Left ventricle myocardium inferior (tissue), 1 donor: ENCODE data around the gene PRPSAP2. TPM values are rescaled to one million over a fixed set of nuclear protein-coding genes. Genes with fewer than 3 reads are reported as not detected.

Experiments used
- DNase-seq: peaks from one replicate; pipeline ENCODE4 v3.0.0-alpha.2; 2020
- H3K27ac ChIP-seq: fragments of 200-600 bp; replicated peaks from 2 replicates; pipeline ENCODE4 v1.8.0; 2021
- H3K27me3 ChIP-seq: fragments of 200-600 bp; 2 replicates; pipeline ENCODE4 v1.8.0; 2021; ENCODE audit warnings: low read depth
- H3K36me3 ChIP-seq: fragments of 200-600 bp; 2 replicates; pipeline ENCODE4 v1.8.0; 2021
- H3K4me1 ChIP-seq: fragments of 200-600 bp; 2 replicates; pipeline ENCODE4 v1.8.0; 2021
- H3K4me3 ChIP-seq: fragments of 200-600 bp; 2 replicates; pipeline ENCODE4 v1.8.0; 2021; ENCODE audit warnings: mild to moderate bottlenecking, moderate library complexity
- H3K9me3 ChIP-seq: fragments of 200-600 bp; replicated peaks from 2 replicates; pipeline ENCODE4 v1.8.0; 2021
- intact Hi-C: fragments of 100-400 bp; cut with micrococcal nuclease; formaldehyde crosslinking; loops from one replicate; pipeline ENCODE4 v1.11.0; 2022
- total RNA-seq: library from RNA; stranded (reverse); fragmentation: NEBNext Ultra II Directional; extraction: Animal tissue kit (Norgen Biotek cat#: 25700); gene quantifications from one replicate; pipeline ENCODE4 v1.2.1, GENCODE V29; 2021
- TF ChIP-seq, protein P1 (sequence below): fragments of 200-600 bp; IDR thresholded peaks from 2 replicates; pipeline ENCODE4 v1.8.0; 2021; ENCODE audit warnings: antibody characterized with exemption, mild to moderate bottlenecking, borderline replicate concordance
- donor health status: DM: no; HTN: yes; CAD: no; lungs with severe emphysema.

PRPSAP2 gene
- total RNA-seq, 1 donor from 2014 or later = 22.3 TPM

- intact Hi-C loops = no loop called here
- no peak overlapping the region for H3K4me3 ChIP-seq
- peaks cover 10% of the 10 kb centered on the region for H3K27me3 ChIP-seq
- no peak overlapping the region for H3K27ac ChIP-seq
- no peak for DNase-seq
- H3K9me3 ChIP-seq = no peaks in the 10 kb centered on the region
- peaks cover 31% of the 10 kb centered on the region for H3K36me3 ChIP-seq
- TF ChIP-seq, protein P1, sequence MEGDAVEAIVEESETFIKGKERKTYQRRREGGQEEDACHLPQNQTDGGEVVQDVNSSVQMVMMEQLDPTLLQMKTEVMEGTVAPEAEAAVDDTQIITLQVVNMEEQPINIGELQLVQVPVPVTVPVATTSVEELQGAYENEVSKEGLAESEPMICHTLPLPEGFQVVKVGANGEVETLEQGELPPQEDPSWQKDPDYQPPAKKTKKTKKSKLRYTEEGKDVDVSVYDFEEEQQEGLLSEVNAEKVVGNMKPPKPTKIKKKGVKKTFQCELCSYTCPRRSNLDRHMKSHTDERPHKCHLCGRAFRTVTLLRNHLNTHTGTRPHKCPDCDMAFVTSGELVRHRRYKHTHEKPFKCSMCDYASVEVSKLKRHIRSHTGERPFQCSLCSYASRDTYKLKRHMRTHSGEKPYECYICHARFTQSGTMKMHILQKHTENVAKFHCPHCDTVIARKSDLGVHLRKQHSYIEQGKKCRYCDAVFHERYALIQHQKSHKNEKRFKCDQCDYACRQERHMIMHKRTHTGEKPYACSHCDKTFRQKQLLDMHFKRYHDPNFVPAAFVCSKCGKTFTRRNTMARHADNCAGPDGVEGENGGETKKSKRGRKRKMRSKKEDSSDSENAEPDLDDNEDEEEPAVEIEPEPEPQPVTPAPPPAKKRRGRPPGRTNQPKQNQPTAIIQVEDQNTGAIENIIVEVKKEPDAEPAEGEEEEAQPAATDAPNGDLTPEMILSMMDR = no peak
- no peaks in the 10 kb centered on the region for H3K4me1 ChIP-seq
These were observed 75.4 kb downstream of the PRPSAP2 start for GRCh38 chr17:18933102-18934058.

DNA sequence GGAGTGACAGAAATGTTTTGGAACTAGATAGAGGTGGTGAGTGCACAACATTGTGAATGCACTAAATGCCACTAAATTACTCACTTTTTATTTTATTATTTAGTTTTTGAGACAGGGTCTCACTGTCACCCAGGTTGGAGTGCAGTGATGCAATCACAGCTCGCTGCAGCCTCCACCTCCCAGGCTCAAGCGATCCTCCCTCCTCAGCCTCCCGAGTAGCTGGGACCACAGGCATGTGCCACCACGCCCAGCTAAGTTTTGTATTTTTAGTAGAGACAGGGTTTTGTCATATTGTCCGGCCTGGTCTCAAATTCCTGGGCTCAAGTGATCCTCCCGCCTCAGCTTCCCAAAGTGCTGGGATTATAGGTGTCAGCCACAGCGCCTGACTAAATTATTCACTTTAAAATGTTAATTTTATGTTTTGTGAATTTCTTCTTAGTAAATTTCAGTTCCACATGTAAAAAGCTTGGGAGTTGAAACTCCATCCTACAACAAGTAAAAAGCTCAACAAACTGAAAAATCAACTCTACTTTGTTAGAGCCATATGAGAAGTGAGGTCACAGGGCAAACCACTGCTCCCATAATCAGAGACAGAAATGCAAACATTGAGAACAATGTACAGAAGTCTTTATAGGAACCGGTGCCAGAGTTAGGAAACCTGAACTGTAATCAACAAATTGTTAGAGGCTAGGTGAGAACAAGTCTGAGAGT is 80.2 kb downstream of the PRPSAP2 start:
- TF ChIP-seq, protein P1 = no peak
- Histone ChIP-seq H3K27ac (no peak overlapping the region), H3K4me1 (no peaks in the 10 kb centered on the region), H3K36me3 (no peaks in the 10 kb centered on the region), H3K4me3 (no peak overlapping the region), H3K9me3 (no peaks in the 10 kb centered on the region), H3K27me3 (peaks cover 19% of the 10 kb centered on the region)
- intact Hi-C loops = no loop called here
- no peak for DNase-seq

DNA sequence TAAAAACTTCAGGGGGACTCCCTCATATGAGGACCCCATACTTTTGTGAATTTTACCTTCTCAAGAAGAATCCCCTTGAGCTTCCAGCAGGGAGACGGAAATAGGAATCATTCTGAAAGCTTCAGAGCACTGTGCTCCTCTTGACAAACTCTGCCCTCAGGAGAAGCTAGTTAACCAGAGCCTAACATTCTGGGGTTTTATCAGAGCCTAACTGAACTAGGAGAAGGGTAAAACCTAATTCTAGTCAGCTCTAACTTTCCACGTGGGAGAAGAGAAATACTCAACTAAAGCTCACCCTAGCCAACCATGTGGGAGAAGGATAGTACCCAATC is 80.7 kb downstream of the PRPSAP2 start:
- H3K36me3 ChIP-seq = no peaks in the 10 kb centered on the region
- H3K27ac ChIP-seq = no peak overlapping the region
- peaks cover 19% of the 10 kb centered on the region for H3K27me3 ChIP-seq
- intact Hi-C loops = no loop called here
- H3K9me3 ChIP-seq = no peaks in the 10 kb centered on the region
- no peak for DNase-seq
- TF ChIP-seq, protein P1 = no peak
- H3K4me1 ChIP-seq = no peaks in the 10 kb centered on the region
- H3K4me3 ChIP-seq = no peak overlapping the region

DNA sequence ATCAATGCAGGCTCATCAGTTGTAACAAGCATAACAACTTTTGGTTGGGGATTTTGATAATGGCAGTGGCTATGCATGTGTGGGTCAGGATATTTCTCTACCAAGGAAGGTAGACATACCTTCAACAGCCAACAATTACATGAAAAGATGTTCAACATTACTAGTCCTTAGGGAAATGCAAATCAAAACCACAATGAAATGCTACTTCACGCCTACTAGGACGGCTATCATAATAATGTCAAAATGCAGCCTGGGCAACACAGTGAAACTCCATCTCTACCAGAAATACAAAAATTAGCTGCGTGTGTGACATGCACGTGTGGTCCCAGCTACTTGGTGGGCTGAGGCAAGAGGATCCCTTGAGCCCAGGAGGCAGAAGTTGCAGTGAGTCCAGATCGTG is 86.7 kb downstream of the PRPSAP2 start:
- Histone ChIP-seq H3K36me3 (no peaks in the 10 kb centered on the region), H3K27me3 (peaks cover 8% of the 10 kb centered on the region), H3K4me1 (peaks cover 10% of the 10 kb centered on the region), H3K9me3 (no peaks in the 10 kb centered on the region), H3K27ac (no peak overlapping the region), H3K4me3 (no peak overlapping the region)
- TF ChIP-seq, protein P1 = no peak
- no peak for DNase-seq
- intact Hi-C loops = no loop called here

DNA sequence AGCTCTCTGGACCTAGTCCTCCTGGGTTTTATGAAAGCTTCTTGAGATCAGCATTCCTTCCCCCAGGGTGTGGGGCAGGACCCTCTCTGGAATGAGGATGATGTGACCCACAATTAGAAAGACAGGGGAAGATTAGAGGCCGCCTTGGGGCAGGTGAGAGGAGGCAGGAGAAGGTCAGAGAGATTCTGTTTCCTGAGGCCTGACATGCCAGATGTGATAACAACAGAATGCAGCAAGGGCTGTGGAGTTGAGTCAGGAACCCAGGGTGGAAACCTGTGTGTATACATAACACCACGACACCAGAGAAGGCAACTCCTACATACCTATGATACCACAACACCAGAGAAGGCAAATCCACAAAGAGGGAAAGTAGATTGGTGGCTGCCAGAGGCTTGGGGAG is 88.6 kb downstream of the PRPSAP2 start:
- Histone ChIP-seq H3K4me1 (peaks cover 25% of the 10 kb centered on the region), H3K4me3 (no peak overlapping the region), H3K27ac (no peak overlapping the region), H3K36me3 (no peaks in the 10 kb centered on the region), H3K27me3 (no peaks in the 10 kb centered on the region), H3K9me3 (no peaks in the 10 kb centered on the region)
- no peak for DNase-seq
- intact Hi-C loops = no loop called here
- TF ChIP-seq, protein P1 = no peak
